WTC11 (cell line): ENCODE measurements around the gene ELF3. TPM values are rescaled to one million over a fixed set of nuclear protein-coding genes. Genes with fewer than 3 reads are reported as not detected.

Source experiments
- ATAC-seq: fragments of 200-7000 bp; cut with Tn5 transposase; 2 replicates; pipeline ENCODE4 v1.10.0; 2021; ENCODE audit warnings: mild to moderate bottlenecking, moderate library complexity
- CTCF ChIA-PET: fragments of 300-600 bp; sonication (Branson Sonifier 250); formaldehyde crosslinking; loops from one replicate; lab custom pipeline; 2021; ENCODE audit warnings: antibody characterized with exemption; lab: Charles Lee
- POLR2A ChIA-PET: fragments of 350-600 bp; sonication (Branson Sonifier 250); formaldehyde crosslinking; loops from one replicate; lab custom pipeline; 2021; ENCODE audit warnings: antibody characterized with exemption; lab: Charles Lee
- DNase-seq: peaks from one replicate; pipeline ENCODE4 v3.0.0; 2021; ENCODE audit warnings: low spot score
- H3K27ac Mint-ChIP-seq: 2 replicates; pipeline ENCODE4 v1.8.0; 2021; ENCODE audit warnings: mixed read lengths
- H3K27me3 Mint-ChIP-seq: 2 replicates; pipeline ENCODE4 v1.8.0; 2021; ENCODE audit warnings: low read depth, mild to moderate bottlenecking, moderate library complexity, mixed read lengths
- H3K36me3 Mint-ChIP-seq: 2 replicates; pipeline ENCODE4 v1.8.0; 2021; ENCODE audit warnings: mixed read lengths
- H3K4me1 Mint-ChIP-seq: 2 replicates; pipeline ENCODE4 v1.8.0; 2022; ENCODE audit warnings: mixed read lengths
- H3K4me3 Mint-ChIP-seq: 2 replicates; pipeline ENCODE4 v1.8.0; 2021; ENCODE audit warnings: mild to moderate bottlenecking, moderate library complexity, mixed read lengths
- H3K9me3 Mint-ChIP-seq: 2 replicates; pipeline ENCODE4 v1.8.0; 2021; ENCODE audit warnings: mixed read lengths
- ATF1 ChIP-seq: sonication (generic); formaldehyde crosslinking; IDR thresholded peaks from 2 replicates; pipeline ENCODE4 v1.8.1; 2023; ENCODE audit warnings: mild to moderate bottlenecking, moderate library complexity, missing genetic modification reagents
- ETV6 ChIP-seq: sonication (generic); formaldehyde crosslinking; IDR thresholded peaks from 2 replicates; pipeline ENCODE4 v1.8.1; 2022; ENCODE audit warnings: mild to moderate bottlenecking, missing genetic modification reagents
- FOXK1 ChIP-seq: sonication (generic); formaldehyde crosslinking; IDR thresholded peaks from 2 replicates; pipeline ENCODE4 v1.8.0; 2022; ENCODE audit warnings: mild to moderate bottlenecking, moderate library complexity, missing genetic modification reagents
- GABPB1 ChIP-seq: sonication (generic); formaldehyde crosslinking; IDR thresholded peaks from 2 replicates; pipeline ENCODE4 v1.8.1; 2023; ENCODE audit warnings: mild to moderate bottlenecking, missing genetic modification reagents
- GRHL2 ChIP-seq: fragments of 250-450 bp; sonication (Bioruptor Pico); IDR thresholded peaks from 2 replicates; pipeline ENCODE4 v1.8.0; 2022; ENCODE audit warnings: mild to moderate bottlenecking, moderate library complexity; ENCODE audit not compliant: insufficient replicate concordance, severe bottlenecking
- KAT7 ChIP-seq: sonication (generic); formaldehyde crosslinking; IDR thresholded peaks from 2 replicates; pipeline ENCODE4 v1.8.1; 2023; ENCODE audit warnings: missing genetic modification reagents, mild to moderate bottlenecking, borderline replicate concordance
- ZNF138 ChIP-seq: sonication (generic); formaldehyde crosslinking; conservative IDR thresholded peaks from 2 replicates; pipeline ENCODE4 v1.8.1; 2022; ENCODE audit warnings: mild to moderate bottlenecking, moderate library complexity, missing genetic modification reagents
- ZNF317 ChIP-seq: sonication (generic); formaldehyde crosslinking; IDR thresholded peaks from 2 replicates; pipeline ENCODE4 v1.8.1; 2023; ENCODE audit warnings: low read depth, mild to moderate bottlenecking, moderate library complexity, missing genetic modification reagents, borderline replicate concordance
- total RNA-seq: library from RNA; stranded (reverse); gene quantifications from 3 replicates; pipeline ENCODE4 v1.2.3, GENCODE V29; 2021
- TF ChIP-seq, protein P1 (sequence below): fragments of 200-600 bp; IDR thresholded peaks from 2 replicates; pipeline ENCODE4 v1.8.0; 2022; ENCODE audit warnings: antibody characterized with exemption
- TF ChIP-seq, protein P2 (sequence below): fragments of 250-450 bp; sonication (Bioruptor Pico); conservative IDR thresholded peaks from 2 replicates; pipeline ENCODE4 v1.9.0; 2021; ENCODE audit warnings: mild to moderate bottlenecking
- TF ChIP-seq, protein P3 (sequence below): sonication (generic); formaldehyde crosslinking; IDR thresholded peaks from 2 replicates; pipeline ENCODE4 v1.8.1; 2022; ENCODE audit warnings: mild to moderate bottlenecking, moderate library complexity, missing genetic modification reagents
- TF ChIP-seq, protein P4 (sequence below): sonication (generic); formaldehyde crosslinking; IDR thresholded peaks from 2 replicates; pipeline ENCODE4 v1.8.1; 2023; ENCODE audit warnings: mild to moderate bottlenecking, missing genetic modification reagents, borderline replicate concordance
- TF ChIP-seq, protein P5 (sequence below): fragments of 250-450 bp; sonication (Bioruptor Pico); IDR thresholded peaks from 2 replicates; pipeline ENCODE4 v2.1.2; 2022; ENCODE audit warnings: mild to moderate bottlenecking, moderate library complexity

Gene ELF3
- total RNA-seq, 1 experiment from 2014 or later: 15.0 TPM

DNA sequence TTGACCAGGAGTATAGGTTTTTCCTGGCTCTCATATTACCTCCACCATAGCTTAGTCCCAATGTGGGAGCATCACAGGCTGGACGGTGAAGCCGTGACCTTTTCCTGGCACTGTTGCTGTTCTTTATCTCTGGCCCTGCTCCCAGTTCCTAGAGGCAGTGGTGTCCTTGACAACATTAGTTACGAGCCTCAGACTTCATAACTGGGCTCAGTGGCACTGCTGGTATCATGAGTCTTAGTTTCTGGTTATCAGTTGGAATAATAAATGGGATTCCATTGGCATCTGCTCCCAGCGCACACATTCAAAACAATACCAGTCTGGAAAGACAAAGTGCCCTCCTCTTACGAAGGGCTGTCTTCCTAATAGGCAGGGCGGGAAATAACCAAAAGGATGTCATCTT is 20.0 kb upstream of the ELF3 start (continued):
- TF ChIP-seq ETV6: no peak

DNA sequence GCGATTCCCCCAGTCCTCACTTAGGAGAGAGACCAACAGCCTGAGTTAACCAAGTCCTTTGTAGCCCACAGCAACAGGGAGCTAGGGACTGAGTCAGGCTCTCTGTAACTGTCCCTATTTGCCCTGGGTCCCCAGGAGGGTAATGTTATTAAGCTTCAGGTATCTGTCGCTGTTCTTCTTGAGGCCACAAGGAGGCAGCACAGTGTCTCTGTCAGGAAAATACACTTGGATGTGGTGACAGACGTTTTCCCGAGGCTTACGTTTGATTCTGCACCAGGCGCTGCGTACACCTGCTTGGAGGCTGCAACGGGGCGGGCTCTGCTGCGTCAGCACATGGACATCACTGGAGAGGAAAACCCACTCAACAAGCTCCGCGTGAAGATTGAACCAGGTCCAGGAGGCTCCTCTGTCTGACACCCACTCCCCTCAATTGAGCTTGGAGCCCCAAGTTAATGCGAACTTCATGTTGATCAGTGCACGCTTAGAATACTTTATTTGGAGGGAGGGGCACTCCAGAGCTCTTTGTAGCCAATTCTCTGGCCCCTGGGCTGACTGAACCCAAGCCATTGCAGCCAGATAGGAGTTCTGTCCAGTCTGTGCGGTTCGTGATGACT is 10.7 kb upstream of the ELF3 start:
- no peaks in the 10 kb centered on the region for H3K9me3 Mint-ChIP-seq
- TF ChIP-seq, protein P1, sequence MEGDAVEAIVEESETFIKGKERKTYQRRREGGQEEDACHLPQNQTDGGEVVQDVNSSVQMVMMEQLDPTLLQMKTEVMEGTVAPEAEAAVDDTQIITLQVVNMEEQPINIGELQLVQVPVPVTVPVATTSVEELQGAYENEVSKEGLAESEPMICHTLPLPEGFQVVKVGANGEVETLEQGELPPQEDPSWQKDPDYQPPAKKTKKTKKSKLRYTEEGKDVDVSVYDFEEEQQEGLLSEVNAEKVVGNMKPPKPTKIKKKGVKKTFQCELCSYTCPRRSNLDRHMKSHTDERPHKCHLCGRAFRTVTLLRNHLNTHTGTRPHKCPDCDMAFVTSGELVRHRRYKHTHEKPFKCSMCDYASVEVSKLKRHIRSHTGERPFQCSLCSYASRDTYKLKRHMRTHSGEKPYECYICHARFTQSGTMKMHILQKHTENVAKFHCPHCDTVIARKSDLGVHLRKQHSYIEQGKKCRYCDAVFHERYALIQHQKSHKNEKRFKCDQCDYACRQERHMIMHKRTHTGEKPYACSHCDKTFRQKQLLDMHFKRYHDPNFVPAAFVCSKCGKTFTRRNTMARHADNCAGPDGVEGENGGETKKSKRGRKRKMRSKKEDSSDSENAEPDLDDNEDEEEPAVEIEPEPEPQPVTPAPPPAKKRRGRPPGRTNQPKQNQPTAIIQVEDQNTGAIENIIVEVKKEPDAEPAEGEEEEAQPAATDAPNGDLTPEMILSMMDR: peak; percentile 83
- no peak for TF ChIP-seq GRHL2 (CRISPR knock-in tag)
- TF ChIP-seq, all 79 proteins: peak for 1
- no peak overlapping the region; the same call in 1 of the 2 replicates for H3K27ac Mint-ChIP-seq
- peak; percentile 96 for ATAC-seq
- no peaks in the 10 kb centered on the region for H3K27me3 Mint-ChIP-seq
- H3K4me3 Mint-ChIP-seq: no peak overlapping the region
- peak; percentile 42 for DNase-seq
- POLR2A ChIA-PET: interaction anchor here (0.6 to 1.1 kb wide), 5 partner anchors 8 to 104 kb away, joined by 3 to 5 read pairs (median 3); partner anchors contain the start of genes ELF3, LMOD1 and TIMM17A
- H3K4me1 Mint-ChIP-seq: no peaks in the 10 kb centered on the region
- CTCF ChIA-PET: interaction anchor here (0.6 to 4.4 kb wide), 55 partner anchors 9 to 488 kb away, joined by 3 to 120 read pairs (median 4); partner anchors contain the start of genes ELF3, GPR37L1, LMOD1 and RNPEP
- H3K36me3 Mint-ChIP-seq: peaks cover 78% of the 10 kb centered on the region

DNA sequence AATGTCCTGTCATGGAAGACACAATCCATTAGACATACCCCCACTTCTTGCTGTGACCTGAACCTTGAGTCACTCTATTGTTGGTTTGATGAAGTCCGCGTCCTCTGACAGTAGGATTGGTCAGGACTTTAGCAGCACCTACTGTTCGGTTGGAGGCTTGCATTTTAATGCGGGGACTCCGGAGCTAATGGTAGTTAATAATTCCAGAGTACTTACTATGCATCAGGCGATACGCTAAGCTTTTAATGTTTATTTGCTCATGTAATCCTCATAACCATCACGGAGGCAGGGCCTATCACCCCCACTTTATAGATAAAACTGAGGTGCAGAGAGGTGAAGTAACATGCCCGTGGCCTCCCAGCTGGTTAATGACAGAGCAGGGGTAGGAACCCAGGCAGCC is 7.9 kb upstream of the ELF3 start:
- ChIA-PET CTCF (interaction anchor here (4.4 kb wide), 1 partner anchor 108 kb away, joined by 74 read pairs; no protein-coding TSS in a partner anchor), POLR2A (interaction anchor here (0.6 to 1.0 kb wide), 2 partner anchors 62 to 103 kb away, joined by 3 read pairs; no protein-coding TSS in a partner anchor)
- TF ChIP-seq, protein P2, sequence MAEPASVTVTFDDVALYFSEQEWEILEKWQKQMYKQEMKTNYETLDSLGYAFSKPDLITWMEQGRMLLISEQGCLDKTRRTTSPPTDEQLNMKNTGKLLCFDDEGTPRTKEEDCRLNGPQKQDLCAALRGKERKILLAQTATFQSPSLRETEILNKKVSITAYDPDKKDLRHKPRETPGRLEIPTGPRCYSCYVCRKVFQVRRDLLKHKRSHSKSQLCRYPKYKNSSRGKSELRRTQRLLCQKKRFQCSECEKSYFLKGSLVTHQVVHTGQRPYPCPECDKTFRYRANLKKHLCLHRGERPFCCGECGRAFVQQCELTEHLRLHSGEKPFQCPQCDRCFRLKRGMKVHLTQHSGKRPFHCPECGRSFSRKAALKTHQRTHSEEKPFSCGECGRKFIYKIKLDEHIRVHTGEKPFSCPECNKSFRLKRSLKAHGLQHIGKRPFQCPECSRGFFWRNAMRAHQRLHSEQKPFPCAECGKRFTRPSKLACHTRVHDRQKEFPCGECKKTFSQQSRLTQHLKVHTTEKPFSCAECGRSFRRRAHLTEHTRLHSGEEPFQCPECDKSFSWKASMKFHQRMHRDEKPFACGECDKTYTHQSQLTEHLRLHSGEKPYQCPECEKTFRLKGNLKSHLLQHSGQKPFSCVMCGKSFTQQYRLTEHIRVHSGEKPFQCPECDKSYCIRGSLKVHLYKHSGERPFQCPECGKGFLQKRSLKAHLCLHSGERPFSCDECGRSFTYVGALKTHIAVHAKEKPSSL: no peak
- no peak for TF ChIP-seq FOXK1
- TF ChIP-seq KAT7 (CRISPR knock-in tag): no peak
- no peak for TF ChIP-seq ATF1 (CRISPR knock-in tag)
- TF ChIP-seq, protein P3, sequence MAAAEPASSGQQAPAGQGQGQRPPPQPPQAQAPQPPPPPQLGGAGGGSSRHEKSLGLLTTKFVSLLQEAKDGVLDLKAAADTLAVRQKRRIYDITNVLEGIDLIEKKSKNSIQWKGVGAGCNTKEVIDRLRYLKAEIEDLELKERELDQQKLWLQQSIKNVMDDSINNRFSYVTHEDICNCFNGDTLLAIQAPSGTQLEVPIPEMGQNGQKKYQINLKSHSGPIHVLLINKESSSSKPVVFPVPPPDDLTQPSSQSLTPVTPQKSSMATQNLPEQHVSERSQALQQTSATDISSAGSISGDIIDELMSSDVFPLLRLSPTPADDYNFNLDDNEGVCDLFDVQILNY: no peak
- no peak for TF ChIP-seq ZNF317 (CRISPR knock-in tag)
- TF ChIP-seq, protein P4, sequence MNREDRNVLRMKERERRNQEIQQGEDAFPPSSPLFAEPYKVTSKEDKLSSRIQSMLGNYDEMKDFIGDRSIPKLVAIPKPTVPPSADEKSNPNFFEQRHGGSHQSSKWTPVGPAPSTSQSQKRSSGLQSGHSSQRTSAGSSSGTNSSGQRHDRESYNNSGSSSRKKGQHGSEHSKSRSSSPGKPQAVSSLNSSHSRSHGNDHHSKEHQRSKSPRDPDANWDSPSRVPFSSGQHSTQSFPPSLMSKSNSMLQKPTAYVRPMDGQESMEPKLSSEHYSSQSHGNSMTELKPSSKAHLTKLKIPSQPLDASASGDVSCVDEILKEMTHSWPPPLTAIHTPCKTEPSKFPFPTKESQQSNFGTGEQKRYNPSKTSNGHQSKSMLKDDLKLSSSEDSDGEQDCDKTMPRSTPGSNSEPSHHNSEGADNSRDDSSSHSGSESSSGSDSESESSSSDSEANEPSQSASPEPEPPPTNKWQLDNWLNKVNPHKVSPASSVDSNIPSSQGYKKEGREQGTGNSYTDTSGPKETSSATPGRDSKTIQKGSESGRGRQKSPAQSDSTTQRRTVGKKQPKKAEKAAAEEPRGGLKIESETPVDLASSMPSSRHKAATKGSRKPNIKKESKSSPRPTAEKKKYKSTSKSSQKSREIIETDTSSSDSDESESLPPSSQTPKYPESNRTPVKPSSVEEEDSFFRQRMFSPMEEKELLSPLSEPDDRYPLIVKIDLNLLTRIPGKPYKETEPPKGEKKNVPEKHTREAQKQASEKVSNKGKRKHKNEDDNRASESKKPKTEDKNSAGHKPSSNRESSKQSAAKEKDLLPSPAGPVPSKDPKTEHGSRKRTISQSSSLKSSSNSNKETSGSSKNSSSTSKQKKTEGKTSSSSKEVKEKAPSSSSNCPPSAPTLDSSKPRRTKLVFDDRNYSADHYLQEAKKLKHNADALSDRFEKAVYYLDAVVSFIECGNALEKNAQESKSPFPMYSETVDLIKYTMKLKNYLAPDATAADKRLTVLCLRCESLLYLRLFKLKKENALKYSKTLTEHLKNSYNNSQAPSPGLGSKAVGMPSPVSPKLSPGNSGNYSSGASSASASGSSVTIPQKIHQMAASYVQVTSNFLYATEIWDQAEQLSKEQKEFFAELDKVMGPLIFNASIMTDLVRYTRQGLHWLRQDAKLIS (CRISPR knock-in tag): no peak
- TF ChIP-seq, protein P5, sequence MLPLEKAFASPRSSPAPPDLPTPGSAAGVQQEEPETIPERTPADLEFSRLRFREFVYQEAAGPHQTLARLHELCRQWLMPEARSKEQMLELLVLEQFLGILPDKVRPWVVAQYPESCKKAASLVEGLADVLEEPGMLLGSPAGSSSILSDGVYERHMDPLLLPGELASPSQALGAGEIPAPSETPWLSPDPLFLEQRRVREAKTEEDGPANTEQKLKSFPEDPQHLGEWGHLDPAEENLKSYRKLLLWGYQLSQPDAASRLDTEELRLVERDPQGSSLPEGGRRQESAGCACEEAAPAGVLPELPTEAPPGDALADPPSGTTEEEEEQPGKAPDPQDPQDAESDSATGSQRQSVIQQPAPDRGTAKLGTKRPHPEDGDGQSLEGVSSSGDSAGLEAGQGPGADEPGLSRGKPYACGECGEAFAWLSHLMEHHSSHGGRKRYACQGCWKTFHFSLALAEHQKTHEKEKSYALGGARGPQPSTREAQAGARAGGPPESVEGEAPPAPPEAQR (CRISPR knock-in tag): no peak
- no peak for TF ChIP-seq ZNF138
- no peak for TF ChIP-seq GABPB1 (CRISPR knock-in tag)
- Mint-ChIP-seq H3K27ac (no peak overlapping the region), H3K4me3 (no peak overlapping the region), H3K36me3 (peaks cover 67% of the 10 kb centered on the region), H3K4me1 (peaks cover 12% of the 10 kb centered on the region), H3K9me3 (no peaks in the 10 kb centered on the region), H3K27me3 (no peaks in the 10 kb centered on the region)
- DNase-seq: no peak
- no peak for ATAC-seq
